GM12874 (cell line): ENCODE measurements around the gene DHX32.

ENCODE experiments used
- CTCF ChIP-seq: IDR thresholded peaks from 2 replicates; pipeline ENCODE4 v1.5.1; 2011; ENCODE audit warnings: low read depth, mild to moderate bottlenecking, control low read depth, low read length, moderate library complexity; ENCODE audit not compliant: insufficient read depth

Gene DHX32

GRCh38 chr10:125843603-125844329 is 37.3 kb downstream of the DHX32 start:
- TF ChIP-seq CTCF: no peak

GRCh38 chr10:125840955-125841354 is 40.1 kb downstream of the DHX32 start:
- TF ChIP-seq CTCF: no peak

GRCh38 chr10:125840406-125840805 is 40.7 kb downstream of the DHX32 start:
- no peak for TF ChIP-seq CTCF

GRCh38 chr10:125838802-125839575 is 42.1 kb downstream of the DHX32 start:
- TF ChIP-seq CTCF: no peak

- TF ChIP-seq CTCF: no peak
These were observed 44.3 kb downstream of the DHX32 start for GRCh38 chr10:125836746-125837145.

GRCh38 chr10:125828311-125828710 is 52.8 kb downstream of the DHX32 start:
- no peak for TF ChIP-seq CTCF

- TF ChIP-seq CTCF: no peak
These were observed 54.0 kb downstream of the DHX32 start for GRCh38 chr10:125827133-125827532.
